Measurements from ENCODE around the gene ALPG. TPM values are rescaled to one million over a fixed set of nuclear protein-coding genes. Genes with fewer than 3 reads are reported as not detected.
"Not testable (repeated sequence)": the region's sequence is repeated elsewhere in the genome, so short reads cannot be mapped to it uniquely, and the experiment has no call there.

ALPG gene
- total RNA-seq, 1 donor from 2014 or later, result not detected

GRCh38 chr2:232418466-232419244 is 12.0 kb downstream of the ALPG start:
- Histone ChIP-seq H3K4me1 (ENCODE audit: control insufficient read depth in 3 of 3, insufficient read depth in 3 of 3, low read length in 3 of 3) (peaks cover 4 to 19% (median 6%) of the 10 kb centered on the region in 3 donors), H3K27me3 (ENCODE audit: control insufficient read depth in 3 of 3, insufficient read depth in 3 of 3, low read length in 3 of 3) (peaks cover 71 to 84% (median 79%) of the 10 kb centered on the region in 3 donors), H3K36me3 (ENCODE audit: control insufficient read depth in 3 of 3, insufficient read depth in 3 of 3, low read length in 3 of 3) (no peaks in the 10 kb centered on the region), H3K9ac (ENCODE audit: low read depth in 1 of 3, low read length in 3 of 3) (no peak overlapping the region), H3K9me3 (ENCODE audit: control insufficient read depth in 3 of 3, low read length in 3 of 3) (peaks cover 4 to 8% (median 6%) of the 10 kb centered on the region in 3 donors), H3K4me3 (ENCODE audit: low read length in 3 of 3) (peak overlapping the region in 2 of 3 donors; percentile 43 to 46), H3K27ac (ENCODE audit: low read depth, low read length) (no peak overlapping the region)

DNA sequence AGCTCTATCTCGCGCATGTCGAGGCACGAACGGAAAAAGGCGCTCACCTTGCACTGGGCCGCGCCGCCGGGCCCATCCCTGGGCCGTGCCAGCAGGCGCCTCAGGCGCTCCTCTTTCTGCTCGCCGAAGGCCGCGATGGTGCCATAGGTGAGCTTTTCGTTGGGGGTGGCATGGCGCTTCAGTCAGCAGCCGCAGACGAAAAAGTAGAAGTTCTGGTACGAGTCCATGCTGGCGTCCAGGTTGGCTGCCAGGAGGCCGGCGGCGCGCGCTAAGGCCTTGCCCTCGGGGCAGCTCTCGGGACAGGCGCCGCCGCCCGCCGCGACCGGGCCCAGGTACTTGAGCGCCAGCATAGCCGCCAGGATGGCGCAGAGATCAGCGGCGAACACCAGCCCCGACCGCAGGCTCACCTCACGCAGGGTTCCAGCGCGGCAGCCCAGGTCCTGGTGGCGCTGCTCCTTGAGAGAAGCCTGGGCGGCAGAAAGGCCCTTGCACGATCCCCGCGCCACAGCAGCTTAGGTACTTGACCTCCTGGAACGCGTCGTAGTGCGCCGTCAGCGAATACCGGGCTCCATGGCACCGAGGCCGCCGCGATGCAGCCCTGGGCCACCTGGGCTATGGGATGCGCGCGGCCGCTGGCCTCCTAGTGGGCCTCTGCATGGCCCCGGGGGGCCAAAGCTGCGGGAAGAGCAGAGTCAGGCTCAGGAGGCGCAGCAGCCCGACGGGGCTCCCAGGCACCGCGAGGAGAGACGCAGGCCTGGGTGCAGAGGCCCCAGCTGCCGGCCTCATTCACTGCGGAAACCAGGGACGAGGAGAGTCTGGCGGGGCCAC is 12.8 kb downstream of the ALPG start:
- H3K4me3 ChIP-seq (ENCODE audit: low read length in 3 of 3), result peak overlapping the region in 1 of 3 donors; percentile 46
- H3K27ac ChIP-seq (ENCODE audit: low read depth, low read length), result no peak overlapping the region
- peaks cover 75 to 86% (median 79%) of the 10 kb centered on the region in 3 donors for H3K27me3 ChIP-seq (ENCODE audit: control insufficient read depth in 3 of 3, insufficient read depth in 3 of 3, low read length in 3 of 3)
- no peak overlapping the region for H3K9ac ChIP-seq (ENCODE audit: low read depth in 1 of 3, low read length in 3 of 3)
- H3K9me3 ChIP-seq (ENCODE audit: control insufficient read depth in 3 of 3, low read length in 3 of 3), result peaks cover 4 to 8% (median 6%) of the 10 kb centered on the region in 3 donors
- peaks cover 4 to 19% (median 6%) of the 10 kb centered on the region in 3 donors for H3K4me1 ChIP-seq (ENCODE audit: control insufficient read depth in 3 of 3, insufficient read depth in 3 of 3, low read length in 3 of 3)
- H3K36me3 ChIP-seq (ENCODE audit: control insufficient read depth in 3 of 3, insufficient read depth in 3 of 3, low read length in 3 of 3), result no peaks in the 10 kb centered on the region

DNA sequence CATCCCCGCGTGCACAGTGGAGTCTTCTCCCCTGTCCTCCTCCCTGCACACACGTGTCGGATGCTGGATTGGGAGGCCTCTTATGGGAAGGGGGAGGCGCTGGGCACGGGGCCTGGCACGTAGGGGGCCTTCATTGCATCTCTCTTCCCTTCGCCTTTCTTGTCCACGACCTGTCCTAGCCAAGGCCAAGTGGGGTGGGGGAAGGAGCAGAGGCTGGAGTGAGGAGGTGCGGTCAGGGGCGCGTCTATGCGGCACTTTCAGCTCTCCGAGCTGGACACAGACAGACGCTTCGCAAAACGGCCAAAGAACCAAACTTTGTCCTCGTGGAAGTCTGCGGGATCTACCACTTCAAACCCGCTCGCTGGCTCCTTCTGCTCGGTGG is 13.4 kb downstream of the ALPG start:
- Histone ChIP-seq H3K27me3 (ENCODE audit: control insufficient read depth in 3 of 3, insufficient read depth in 3 of 3, low read length in 3 of 3) (peaks cover 70 to 82% (median 74%) of the 10 kb centered on the region in 3 donors), H3K36me3 (ENCODE audit: control insufficient read depth in 3 of 3, insufficient read depth in 3 of 3, low read length in 3 of 3) (no peaks in the 10 kb centered on the region), H3K27ac (ENCODE audit: low read depth, low read length) (no peak overlapping the region), H3K4me3 (ENCODE audit: low read length in 3 of 3) (no peak overlapping the region), H3K4me1 (ENCODE audit: control insufficient read depth in 3 of 3, insufficient read depth in 3 of 3, low read length in 3 of 3) (peaks cover 4 to 19% (median 6%) of the 10 kb centered on the region in 3 donors), H3K9me3 (ENCODE audit: control insufficient read depth in 3 of 3, low read length in 3 of 3) (peaks cover 4 to 8% (median 6%) of the 10 kb centered on the region in 3 donors), H3K9ac (ENCODE audit: low read depth in 1 of 3, low read length in 3 of 3) (no peak overlapping the region)

- Histone ChIP-seq H3K9ac (ENCODE audit: low read depth in 1 of 3, low read length in 3 of 3) (no peak overlapping the region), H3K4me1 (ENCODE audit: control insufficient read depth in 3 of 3, insufficient read depth in 3 of 3, low read length in 3 of 3) (peaks cover 4 to 19% (median 6%) of the 10 kb centered on the region in 3 donors), H3K4me3 (ENCODE audit: low read length in 3 of 3) (peak overlapping the region in 1 of 3 donors; percentile 27), H3K27me3 (ENCODE audit: control insufficient read depth in 3 of 3, insufficient read depth in 3 of 3, low read length in 3 of 3) (peaks cover 68 to 76% (median 69%) of the 10 kb centered on the region in 3 donors), H3K9me3 (ENCODE audit: control insufficient read depth in 3 of 3, low read length in 3 of 3) (peaks cover 4 to 8% (median 6%) of the 10 kb centered on the region in 3 donors), H3K27ac (ENCODE audit: low read depth, low read length) (no peak overlapping the region), H3K36me3 (ENCODE audit: control insufficient read depth in 3 of 3, insufficient read depth in 3 of 3, low read length in 3 of 3) (no peaks in the 10 kb centered on the region)
These were observed 14.0 kb downstream of the ALPG start for GRCh38 chr2:232420463-232421188.

DNA sequence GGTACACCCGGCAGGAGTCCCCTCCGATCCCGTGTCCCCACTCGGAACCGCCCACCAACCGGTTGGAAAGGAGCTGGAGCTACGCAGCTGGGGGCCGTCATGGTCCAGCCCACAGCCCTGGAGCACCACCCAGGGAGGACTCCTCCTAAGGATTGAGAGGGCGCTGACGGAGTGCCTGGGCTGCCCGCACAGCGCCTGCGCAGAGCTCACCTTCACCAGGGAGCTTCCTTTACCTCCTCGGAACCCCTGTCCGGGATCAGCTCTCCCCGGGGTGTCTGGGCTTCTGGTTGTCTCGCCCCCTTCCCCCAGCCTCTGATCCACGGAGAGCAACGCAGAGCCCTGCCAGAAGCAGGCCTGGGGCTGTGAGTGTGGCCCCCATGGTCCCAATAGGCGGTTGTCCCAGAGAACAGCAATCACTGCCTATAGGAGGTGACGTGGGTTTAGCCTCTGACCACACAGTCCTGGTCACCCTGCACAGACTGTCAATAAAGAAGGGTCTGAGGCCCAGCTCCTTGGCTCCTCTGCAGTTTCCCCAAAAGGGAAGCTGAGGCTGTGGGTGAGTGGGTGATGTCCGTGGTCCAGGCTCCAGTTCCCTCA is 14.6 kb downstream of the ALPG start:
- H3K4me3 ChIP-seq (ENCODE audit: low read length in 3 of 3), result no peak overlapping the region
- no peak overlapping the region for H3K27ac ChIP-seq (ENCODE audit: low read depth, low read length)
- peaks cover 62 to 70% (median 62%) of the 10 kb centered on the region in 3 donors for H3K27me3 ChIP-seq (ENCODE audit: control insufficient read depth in 3 of 3, insufficient read depth in 3 of 3, low read length in 3 of 3)
- H3K9me3 ChIP-seq (ENCODE audit: control insufficient read depth in 3 of 3, low read length in 3 of 3), result peaks cover 4 to 8% (median 6%) of the 10 kb centered on the region in 3 donors
- H3K36me3 ChIP-seq (ENCODE audit: control insufficient read depth in 3 of 3, insufficient read depth in 3 of 3, low read length in 3 of 3), result no peaks in the 10 kb centered on the region
- peaks cover 4 to 19% (median 6%) of the 10 kb centered on the region in 3 donors for H3K4me1 ChIP-seq (ENCODE audit: control insufficient read depth in 3 of 3, insufficient read depth in 3 of 3, low read length in 3 of 3)
- H3K9ac ChIP-seq (ENCODE audit: low read depth in 1 of 3, low read length in 3 of 3), result no peak overlapping the region

- H3K9ac ChIP-seq (ENCODE audit: low read depth in 1 of 3, low read length in 3 of 3), result no peak overlapping the region
- no peak overlapping the region for H3K4me3 ChIP-seq (ENCODE audit: low read length in 3 of 3)
- H3K27ac ChIP-seq (ENCODE audit: low read depth, low read length), result no peak overlapping the region
- H3K4me1 ChIP-seq (ENCODE audit: control insufficient read depth in 3 of 3, insufficient read depth in 3 of 3, low read length in 3 of 3), result peaks cover 4 to 19% (median 6%) of the 10 kb centered on the region in 3 donors
- no peaks in the 10 kb centered on the region for H3K36me3 ChIP-seq (ENCODE audit: control insufficient read depth in 3 of 3, insufficient read depth in 3 of 3, low read length in 3 of 3)
- H3K27me3 ChIP-seq (ENCODE audit: control insufficient read depth in 3 of 3, insufficient read depth in 3 of 3, low read length in 3 of 3), result peaks cover 56 to 62% (median 56%) of the 10 kb centered on the region in 3 donors
- H3K9me3 ChIP-seq (ENCODE audit: control insufficient read depth in 3 of 3, low read length in 3 of 3), result peaks cover 4 to 8% (median 6%) of the 10 kb centered on the region in 3 donors
These were observed 15.4 kb downstream of the ALPG start for GRCh38 chr2:232422051-232422450.

DNA sequence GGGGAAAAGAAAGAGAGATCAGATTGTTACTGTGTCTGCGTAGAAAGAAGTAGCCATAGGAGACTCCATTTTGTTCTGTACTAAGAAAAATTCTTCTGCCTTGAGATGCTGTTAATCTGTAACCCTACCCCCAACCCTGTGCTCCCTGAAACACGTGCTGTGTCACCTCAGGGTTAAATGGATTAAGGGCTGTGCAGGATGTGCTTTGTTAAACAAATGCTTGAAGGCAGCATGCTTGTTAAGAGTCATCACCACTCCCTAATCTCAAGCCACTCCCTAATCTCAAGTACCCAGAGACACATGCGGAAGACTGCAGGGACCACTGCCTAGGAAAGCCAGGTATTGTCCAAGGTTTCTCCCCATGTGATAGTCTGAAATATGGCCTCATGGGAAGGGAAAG is 16.4 kb downstream of the ALPG start:
- peaks cover 4 to 19% (median 6%) of the 10 kb centered on the region in 3 donors for H3K4me1 ChIP-seq (ENCODE audit: control insufficient read depth in 3 of 3, insufficient read depth in 3 of 3, low read length in 3 of 3)
- H3K9me3 ChIP-seq (ENCODE audit: control insufficient read depth in 3 of 3, low read length in 3 of 3); H3K36me3 ChIP-seq (ENCODE audit: control insufficient read depth in 3 of 3, insufficient read depth in 3 of 3, low read length in 3 of 3); H3K4me3 ChIP-seq (ENCODE audit: low read length in 3 of 3); H3K9ac ChIP-seq (ENCODE audit: low read depth in 1 of 3, low read length in 3 of 3); H3K27ac ChIP-seq (ENCODE audit: low read depth, low read length): not testable (repeated sequence)
- peaks cover 47 to 54% (median 48%) of the 10 kb centered on the region in 3 donors for H3K27me3 ChIP-seq (ENCODE audit: control insufficient read depth in 3 of 3, insufficient read depth in 3 of 3, low read length in 3 of 3)

- H3K36me3 ChIP-seq (ENCODE audit: control insufficient read depth in 3 of 3, insufficient read depth in 3 of 3, low read length in 3 of 3); H3K4me3 ChIP-seq (ENCODE audit: low read length in 3 of 3); H3K27ac ChIP-seq (ENCODE audit: low read depth, low read length); H3K9me3 ChIP-seq (ENCODE audit: control insufficient read depth in 3 of 3, low read length in 3 of 3); H3K9ac ChIP-seq (ENCODE audit: low read depth in 1 of 3, low read length in 3 of 3): not testable (repeated sequence)
- H3K27me3 ChIP-seq (ENCODE audit: control insufficient read depth in 3 of 3, insufficient read depth in 3 of 3, low read length in 3 of 3), result peaks cover 43 to 50% (median 44%) of the 10 kb centered on the region in 3 donors
- peaks cover 4 to 17% (median 6%) of the 10 kb centered on the region in 3 donors for H3K4me1 ChIP-seq (ENCODE audit: control insufficient read depth in 3 of 3, insufficient read depth in 3 of 3, low read length in 3 of 3)
These were observed 16.8 kb downstream of the ALPG start for GRCh38 chr2:232423407-232423806.
